DMS153 treated with DMSO at 0.1 percent for 48 hours (cell line): ENCODE results near the gene TBCK.
"Not testable (repeated sequence)": the region's sequence is repeated elsewhere in the genome, so short reads cannot be mapped to it uniquely, and the experiment has no call there.

ENCODE experiments used
- DNase-seq: peaks from one replicate; lab custom pipeline; 2025; ENCODE audit not compliant: unreplicated experiment; lab: John Stamatoyannopoulos, UW

The TBCK gene

GRCh38 chr4:106119949-106120555, 196.0 kb downstream of the TBCK start:
- not testable (repeated sequence) for DNase-seq

- DNase-seq, result no peak
Observed at GRCh38 chr4:106116025-106116424, 200.0 kb downstream of the TBCK start.

DNA sequence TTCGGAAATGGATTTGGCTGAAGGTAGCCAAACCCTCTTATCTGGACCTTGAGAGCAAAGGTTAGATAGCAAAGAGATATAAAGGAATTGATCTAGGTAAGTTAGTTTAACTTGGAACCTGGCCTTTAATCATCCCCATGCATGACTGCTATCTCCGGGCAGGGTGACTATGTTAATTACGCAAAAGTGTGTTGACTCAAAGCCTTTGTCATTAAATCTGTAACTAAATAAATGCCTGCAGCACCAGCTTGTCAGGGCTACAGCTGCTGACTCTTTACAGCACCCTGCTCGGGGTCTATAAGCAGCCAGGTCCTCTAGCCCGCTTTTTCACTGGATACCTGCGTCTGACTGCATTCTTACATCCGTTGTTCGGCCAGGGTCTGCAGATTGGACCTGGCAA, 201.7 kb downstream of the TBCK start:
- DNase-seq, result no peak

DNA sequence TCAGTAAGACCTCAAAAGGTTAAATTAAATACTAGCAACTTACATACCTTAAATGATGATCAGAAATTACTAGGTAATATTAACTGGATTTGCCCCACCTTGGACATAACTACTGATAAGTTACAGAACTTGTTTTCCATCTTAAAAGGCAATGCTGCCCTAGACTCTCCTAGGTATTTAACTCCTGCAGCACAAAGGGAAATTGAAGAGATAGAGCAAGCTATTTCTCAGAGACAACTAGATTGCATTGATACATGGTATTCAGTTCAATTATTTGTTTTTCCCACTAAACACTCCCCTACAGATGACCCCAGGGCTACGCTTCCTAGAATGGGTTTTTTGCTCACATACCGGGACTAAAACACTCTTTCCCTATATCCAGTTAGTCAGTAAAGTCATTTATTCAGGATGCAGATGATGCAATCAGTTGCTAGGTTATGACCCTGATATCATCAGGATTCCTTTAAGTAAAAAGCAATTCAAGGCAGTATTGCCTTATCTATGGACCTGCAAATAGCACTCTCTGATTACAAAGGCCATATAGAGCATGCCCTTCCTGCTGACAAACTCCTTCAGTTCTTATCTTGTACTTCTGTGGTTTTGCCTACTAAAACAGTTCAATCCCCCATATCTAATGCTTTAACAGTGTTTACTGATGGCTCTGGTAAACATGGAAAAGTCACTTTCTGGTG, 204.1 kb downstream of the TBCK start:
- DNase-seq, result not testable (repeated sequence)

DNA sequence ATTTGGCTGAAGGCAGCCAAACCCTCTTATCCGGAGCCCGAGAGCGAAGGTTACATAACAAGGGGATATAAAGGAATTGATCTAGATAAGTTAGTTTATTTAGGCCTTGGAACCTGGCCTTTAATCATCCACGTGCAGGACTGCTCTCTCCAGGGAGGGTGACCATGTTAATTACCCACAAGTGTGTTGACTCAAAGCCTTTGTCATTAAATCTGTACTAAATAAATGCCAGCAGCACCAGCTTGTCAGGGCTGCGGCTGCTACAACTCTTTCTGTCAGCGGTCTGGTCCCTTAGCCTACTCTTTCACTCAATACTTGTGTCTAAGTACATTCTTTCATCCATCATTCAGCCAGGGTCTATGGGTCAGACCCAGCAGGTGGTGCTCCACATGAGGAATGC, 206.1 kb downstream of the TBCK start:
- no peak for DNase-seq

DNA sequence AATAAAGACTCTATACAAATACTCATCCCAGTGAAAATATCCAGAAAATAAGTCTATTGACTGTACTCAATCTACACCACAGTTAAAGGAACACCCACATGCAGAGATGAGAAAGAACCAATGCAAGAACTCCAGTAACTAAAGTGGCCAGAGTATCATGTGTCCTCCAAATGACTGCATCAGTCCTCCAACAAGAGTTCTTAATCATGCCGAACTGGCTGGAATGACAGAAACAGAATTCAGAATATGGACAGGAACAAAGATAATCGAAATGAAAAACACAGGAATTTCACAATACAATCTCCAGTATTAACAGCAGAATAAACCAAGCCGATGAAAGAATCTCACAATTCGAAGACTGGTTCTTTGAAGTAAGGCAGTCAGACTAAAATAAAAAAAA, 210.3 kb downstream of the TBCK start:
- DNase-seq, result no peak

DNA sequence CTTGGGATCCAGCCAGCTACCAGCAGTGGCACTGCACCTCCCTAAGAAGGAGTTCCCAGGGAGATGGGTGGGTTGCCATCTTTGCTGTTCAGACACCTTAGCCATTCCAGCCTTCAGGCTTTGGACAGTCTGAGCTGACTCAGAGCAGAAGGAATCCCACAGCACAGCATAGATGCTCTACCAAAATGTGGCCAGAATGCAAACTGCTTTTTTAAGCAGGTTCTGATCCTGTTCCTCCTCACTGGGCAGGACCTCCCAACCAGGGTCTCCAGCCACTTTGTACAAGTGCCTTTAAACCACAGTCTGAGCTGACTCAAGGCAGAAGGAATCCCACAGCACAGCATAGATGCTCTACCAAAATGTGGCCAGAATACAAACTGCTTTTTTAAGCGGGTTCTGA, 211.7 kb downstream of the TBCK start:
- no peak for DNase-seq

- no peak for DNase-seq
Observed at GRCh38 chr4:106096454-106096853, 219.6 kb downstream of the TBCK start.

DNA sequence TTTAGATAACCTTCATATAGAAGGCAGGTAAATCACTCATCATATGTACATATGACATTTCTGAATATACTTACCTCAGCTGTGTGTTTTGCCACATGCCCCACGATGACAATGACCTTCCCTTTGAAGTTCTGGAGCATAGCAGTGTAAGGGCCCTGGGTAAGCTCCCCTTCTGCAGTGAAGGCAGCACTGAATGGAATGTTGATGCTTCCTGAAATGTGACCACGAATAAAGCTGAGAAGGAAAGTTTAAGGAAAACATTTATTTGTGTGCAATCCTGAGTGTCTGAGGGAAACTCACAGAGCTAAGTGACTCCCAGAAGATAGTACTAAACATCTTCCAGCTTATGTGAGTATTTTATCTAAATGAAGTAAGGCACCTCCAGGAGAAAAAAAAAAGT, 220.6 kb downstream of the TBCK start:
- no peak for DNase-seq

GRCh38 chr4:106092361-106093040, 223.5 kb downstream of the TBCK start:
- DNase-seq, result no peak

DNA sequence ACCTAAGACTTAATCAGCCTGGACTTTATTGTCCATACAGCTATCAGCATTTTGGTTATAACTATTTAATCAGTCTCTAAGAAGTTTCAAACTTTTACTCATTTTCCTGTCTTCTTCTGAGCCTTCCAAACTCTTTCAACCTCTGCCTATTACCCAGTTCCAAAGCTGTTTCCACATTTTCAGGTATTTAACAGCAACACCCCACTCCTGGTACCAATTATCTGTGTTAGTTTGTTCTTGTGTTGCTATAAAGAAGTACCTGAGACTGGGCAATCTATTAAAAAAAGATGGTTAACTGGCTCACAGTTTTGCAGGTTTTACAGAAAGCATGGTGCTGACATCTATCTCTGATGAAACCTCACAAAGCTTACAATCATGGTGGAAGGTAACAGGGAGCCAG, 225.2 kb downstream of the TBCK start:
- DNase-seq, result no peak

- no peak for DNase-seq
Observed at GRCh38 chr4:106083065-106083464, 232.9 kb downstream of the TBCK start.

DNA sequence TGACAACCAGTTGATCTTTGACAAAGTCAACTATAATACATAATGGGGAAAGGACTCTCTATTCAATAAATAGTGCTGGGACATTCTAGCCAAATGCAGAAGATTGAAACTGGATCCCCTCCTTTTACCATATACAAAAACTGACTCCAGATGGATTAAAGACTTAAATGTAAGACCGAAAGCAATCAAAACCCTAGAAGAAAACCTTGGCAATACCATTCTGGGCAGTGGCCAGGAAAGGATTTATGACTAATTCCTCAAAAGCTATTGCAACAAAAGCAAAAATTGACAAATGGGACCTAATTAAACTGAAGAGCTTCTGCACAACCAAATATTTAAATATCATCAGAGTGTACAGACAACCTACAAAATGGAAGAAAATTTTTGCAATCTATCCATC, 235.6 kb downstream of the TBCK start:
- no peak for DNase-seq

DNA sequence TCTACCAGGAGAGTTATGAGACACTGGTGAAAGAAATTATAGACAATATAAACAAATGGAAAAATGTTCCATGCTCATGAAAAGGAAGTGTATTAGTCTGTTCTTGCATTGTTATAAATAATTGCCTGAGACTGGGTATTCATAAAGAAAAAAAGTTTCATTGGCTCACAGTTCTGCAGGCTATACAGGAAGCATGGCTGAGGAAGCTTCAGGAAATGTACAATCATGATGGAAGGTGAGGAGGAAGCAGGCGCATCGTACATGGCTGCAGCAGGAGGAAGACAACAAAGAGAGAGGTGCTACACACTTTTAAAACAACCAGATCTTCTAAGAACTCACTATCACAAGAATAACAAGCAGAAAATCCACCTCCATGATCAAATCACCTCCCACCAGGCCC, 236.4 kb downstream of the TBCK start:
- DNase-seq, result no peak

DNA sequence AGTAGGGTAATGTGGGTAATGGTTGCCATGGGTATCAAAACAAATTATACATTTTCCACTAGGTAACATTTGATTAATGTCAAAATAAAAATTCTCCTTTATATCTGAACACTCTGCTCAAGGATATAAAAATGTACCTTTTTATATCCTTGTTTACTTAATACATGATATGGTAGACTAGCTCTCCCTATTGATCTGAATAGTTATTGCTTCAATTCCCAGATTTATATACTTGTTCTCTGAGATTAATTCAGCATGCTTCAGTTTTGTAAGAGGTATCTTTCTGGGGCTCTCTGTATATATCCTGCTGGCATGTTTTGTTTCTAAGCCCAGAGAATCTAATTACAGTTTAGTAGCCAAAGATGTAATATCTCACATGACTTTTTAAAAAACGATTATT, 251.0 kb downstream of the TBCK start:
- DNase-seq, result no peak

- no peak for DNase-seq
Observed at GRCh38 chr4:106063009-106063408, 253.0 kb downstream of the TBCK start.

- DNase-seq, result no peak
Observed at GRCh38 chr4:106062452-106062875, 253.5 kb downstream of the TBCK start.

DNA sequence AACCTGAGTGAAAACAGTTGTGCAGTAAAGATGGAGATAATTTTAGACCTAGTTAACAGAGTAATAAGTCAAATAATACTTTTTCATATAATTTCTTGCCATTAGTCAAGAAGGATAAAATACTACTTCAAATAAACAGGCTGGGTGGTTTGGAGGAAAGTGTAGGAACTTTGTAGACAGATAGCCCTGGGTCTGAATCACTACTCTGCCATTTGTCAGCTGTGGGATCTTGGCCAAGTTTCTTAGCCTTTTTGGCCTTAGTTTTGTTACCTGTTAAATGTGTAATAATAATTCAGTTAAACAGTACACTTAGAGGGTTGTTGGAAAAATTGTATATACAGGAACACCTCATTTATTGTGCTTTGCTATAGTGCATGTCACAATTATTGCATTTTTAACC, 257.1 kb downstream of the TBCK start:
- no peak for DNase-seq

DNA sequence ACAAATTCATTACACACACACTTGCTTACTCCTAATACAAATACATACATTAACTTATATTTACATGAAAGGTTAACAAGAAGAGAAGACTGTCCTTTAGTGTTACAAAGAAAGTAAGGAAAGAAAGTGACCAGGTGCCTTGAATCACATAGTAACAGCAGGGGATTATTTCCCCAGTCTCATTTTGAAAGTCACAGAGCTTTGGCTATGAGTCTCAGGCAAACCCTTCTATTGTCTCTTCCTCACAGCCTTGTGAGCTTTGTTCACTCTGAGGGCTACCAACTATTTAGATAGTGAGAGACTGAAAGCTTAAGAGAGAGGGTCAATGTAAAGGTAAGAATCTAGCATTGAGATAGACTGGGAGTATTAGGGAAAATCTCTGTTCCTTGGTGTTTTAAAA, 259.1 kb downstream of the TBCK start:
- no peak for DNase-seq

GRCh38 chr4:106051514-106051913, 264.5 kb downstream of the TBCK start:
- DNase-seq, result no peak

DNA sequence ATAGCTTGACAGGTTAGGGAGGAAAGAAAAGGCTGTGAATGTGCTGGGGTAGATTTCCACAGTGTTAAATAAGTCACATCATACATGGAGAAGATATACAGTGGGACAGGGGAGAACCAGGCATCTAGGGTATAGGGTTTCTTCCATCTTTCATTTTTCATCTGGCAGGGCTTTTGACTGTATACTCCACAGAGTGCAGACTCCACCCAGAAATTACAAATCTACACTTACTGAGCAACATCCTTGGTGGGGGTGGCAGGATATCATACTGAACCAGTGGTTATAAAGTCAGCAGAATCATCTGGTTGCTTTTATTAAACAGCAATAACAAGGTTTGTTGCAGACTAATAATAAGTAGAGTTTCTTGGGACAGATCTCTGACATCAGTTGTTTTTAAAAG, 266.5 kb downstream of the TBCK start:
- no peak for DNase-seq

DNA sequence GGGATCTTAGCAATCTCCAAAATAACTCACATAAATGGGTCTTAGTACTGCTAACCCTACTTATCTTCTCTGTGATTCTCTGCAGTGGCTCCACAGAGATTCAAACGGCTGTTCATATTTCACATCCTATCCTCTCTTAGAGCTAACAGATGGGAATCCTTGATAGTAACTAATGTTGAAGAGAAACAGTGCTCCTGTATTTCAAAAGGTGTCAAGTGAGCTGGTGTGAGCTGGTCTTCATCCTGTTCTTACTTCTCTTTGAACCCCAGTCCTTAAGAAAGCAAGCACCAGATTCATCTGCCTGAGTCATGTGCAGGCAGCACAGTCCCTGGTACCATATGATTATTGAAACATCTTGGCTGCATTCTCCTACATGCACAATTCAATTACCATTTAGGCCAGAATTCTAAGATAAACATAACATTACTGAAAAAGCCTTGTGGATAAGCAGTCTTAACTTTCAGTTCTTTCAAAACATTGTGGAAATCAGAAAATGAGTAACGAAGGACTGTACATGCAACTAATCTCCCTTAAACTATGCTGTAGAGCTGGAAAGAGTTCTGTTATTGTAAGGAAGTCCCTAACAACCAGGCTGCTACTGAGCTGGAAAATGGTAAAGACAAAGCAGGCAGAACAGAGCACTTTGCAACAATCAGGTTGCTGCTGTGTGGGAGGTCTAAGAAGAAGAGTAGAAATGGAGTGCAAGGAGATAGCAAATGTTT, 267.6 kb downstream of the TBCK start:
- no peak for DNase-seq
